Osteoblast (primary cell): ENCODE measurements around the gene NUDT8. TPM values are rescaled to one million over a fixed set of nuclear protein-coding genes. Genes with fewer than 3 reads are reported as not detected.

Source experiments
- DNase-seq: peaks from one replicate; pipeline ENCODE4 v3.0.0; 2011; ENCODE audit warnings: low spot score, mixed read lengths; ENCODE audit not compliant: insufficient read length; ENCODE audit errors: missing footprints
- H2AFZ ChIP-seq: 2 replicates; pipeline ENCODE4 v1.6.0; 2011; ENCODE audit warnings: mild to moderate bottlenecking, low read length
- H3K27ac ChIP-seq: 2 replicates; pipeline ENCODE4 v1.5.1; 2011; ENCODE audit warnings: mild to moderate bottlenecking, low read depth, low read length, moderate library complexity
- H3K27me3 ChIP-seq: 2 replicates; pipeline ENCODE4 v1.6.0; 2012; ENCODE audit warnings: mild to moderate bottlenecking, control low read depth, inconsistent platforms, low read length, moderate library complexity; ENCODE audit not compliant: insufficient read depth
- H3K36me3 ChIP-seq: 2 replicates; pipeline ENCODE4 v1.5.1; 2011; ENCODE audit warnings: mild to moderate bottlenecking, low read length, control low read depth, moderate library complexity; ENCODE audit not compliant: insufficient read depth
- H3K4me1 ChIP-seq: 2 replicates; pipeline ENCODE4 v1.5.1; 2011; ENCODE audit warnings: mild to moderate bottlenecking, low read length, control low read depth, moderate library complexity; ENCODE audit not compliant: insufficient read depth
- H3K4me2 ChIP-seq: 2 replicates; pipeline ENCODE4 v1.6.0; 2011; ENCODE audit warnings: mild to moderate bottlenecking, low read length; ENCODE audit not compliant: insufficient read depth
- H3K4me3 ChIP-seq: fragments of 200-600 bp; sonication (generic); 3 replicates; pipeline ENCODE4 v1.5.1; 2012; ENCODE audit warnings: mild to moderate bottlenecking, low read length, inconsistent platforms; ENCODE audit not compliant: insufficient read depth
- H3K79me2 ChIP-seq: 2 replicates; pipeline ENCODE4 v1.6.0; 2012; ENCODE audit warnings: mild to moderate bottlenecking, low read length, control low read depth, inconsistent platforms; ENCODE audit not compliant: insufficient read depth
- H3K9me3 ChIP-seq: 2 replicates; pipeline ENCODE4 v1.5.1; 2011; ENCODE audit warnings: low read depth, low read length, control low read depth
- H4K20me1 ChIP-seq: 2 replicates; pipeline ENCODE4 v1.6.0; 2012; ENCODE audit warnings: mild to moderate bottlenecking, low read length, control low read depth; ENCODE audit not compliant: insufficient read depth
- CTCF ChIP-seq: IDR thresholded peaks from 2 replicates; pipeline ENCODE4 v1.5.1; 2011; ENCODE audit warnings: mild to moderate bottlenecking, low read depth, low read length, moderate library complexity; ENCODE audit errors: extremely low read depth
- total RNA-seq: library from RNA; depleted of rRNA; stranded (reverse); fragments of >200 nt; gene quantifications from 2 replicates; pipeline ENCODE4 v1.2.3, GENCODE V29; 2012

Gene NUDT8
- total RNA-seq, 1 donor: 4.7 TPM

DNA sequence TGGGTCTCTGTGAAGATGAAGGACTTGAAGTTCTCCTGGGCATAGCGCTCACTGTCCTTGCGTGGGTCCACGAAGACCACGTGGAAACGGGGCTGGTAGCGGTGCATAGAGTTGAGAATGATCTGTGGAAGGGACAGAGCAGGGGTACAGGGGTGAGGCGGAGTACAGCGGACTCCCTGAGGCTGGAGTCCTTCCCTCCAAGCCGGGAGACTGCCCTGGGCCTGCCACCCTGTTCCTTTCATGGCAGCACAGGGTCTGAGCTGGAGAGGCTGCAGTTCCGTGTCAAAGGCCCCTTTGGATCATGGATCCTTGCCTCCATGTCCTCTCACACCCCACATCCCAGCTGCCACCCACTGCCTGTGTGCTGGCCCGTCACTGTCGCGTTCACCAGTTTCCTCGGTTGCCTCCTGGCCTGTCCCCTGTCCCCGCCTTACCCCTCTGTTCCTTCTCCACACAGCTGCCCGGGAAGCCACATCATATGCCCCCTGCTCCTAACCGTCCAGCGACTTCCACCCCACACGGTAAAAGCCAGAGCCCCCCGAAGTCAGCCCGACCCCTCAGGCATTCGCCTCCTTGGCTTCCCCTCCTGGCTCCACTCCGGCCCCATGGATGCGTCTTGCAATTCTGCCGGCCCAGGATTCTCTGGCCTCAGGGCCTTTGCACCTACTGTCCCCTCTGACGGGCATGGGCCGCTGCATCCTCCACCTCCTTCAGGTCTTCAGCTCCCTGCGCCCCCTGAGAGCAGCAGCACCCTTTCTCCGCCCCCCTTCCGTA lies 3.4 kb upstream of the NUDT8 start:
- H4K20me1 ChIP-seq: no peaks in the 10 kb centered on the region
- H3K4me2 ChIP-seq: no peak overlapping the region
- H3K27me3 ChIP-seq: no peaks in the 10 kb centered on the region
- H3K79me2 ChIP-seq: no peaks in the 10 kb centered on the region
- no peaks in the 10 kb centered on the region for H3K9me3 ChIP-seq
- H3K4me1 ChIP-seq: peaks cover 5% of the 10 kb centered on the region
- TF ChIP-seq CTCF: no peak
- no peak overlapping the region for H3K27ac ChIP-seq
- H3K36me3 ChIP-seq: no peaks in the 10 kb centered on the region
- no peak overlapping the region for H3K4me3 ChIP-seq
- H2AFZ ChIP-seq: no peak overlapping the region
- peak; percentile 83 for DNase-seq

DNA sequence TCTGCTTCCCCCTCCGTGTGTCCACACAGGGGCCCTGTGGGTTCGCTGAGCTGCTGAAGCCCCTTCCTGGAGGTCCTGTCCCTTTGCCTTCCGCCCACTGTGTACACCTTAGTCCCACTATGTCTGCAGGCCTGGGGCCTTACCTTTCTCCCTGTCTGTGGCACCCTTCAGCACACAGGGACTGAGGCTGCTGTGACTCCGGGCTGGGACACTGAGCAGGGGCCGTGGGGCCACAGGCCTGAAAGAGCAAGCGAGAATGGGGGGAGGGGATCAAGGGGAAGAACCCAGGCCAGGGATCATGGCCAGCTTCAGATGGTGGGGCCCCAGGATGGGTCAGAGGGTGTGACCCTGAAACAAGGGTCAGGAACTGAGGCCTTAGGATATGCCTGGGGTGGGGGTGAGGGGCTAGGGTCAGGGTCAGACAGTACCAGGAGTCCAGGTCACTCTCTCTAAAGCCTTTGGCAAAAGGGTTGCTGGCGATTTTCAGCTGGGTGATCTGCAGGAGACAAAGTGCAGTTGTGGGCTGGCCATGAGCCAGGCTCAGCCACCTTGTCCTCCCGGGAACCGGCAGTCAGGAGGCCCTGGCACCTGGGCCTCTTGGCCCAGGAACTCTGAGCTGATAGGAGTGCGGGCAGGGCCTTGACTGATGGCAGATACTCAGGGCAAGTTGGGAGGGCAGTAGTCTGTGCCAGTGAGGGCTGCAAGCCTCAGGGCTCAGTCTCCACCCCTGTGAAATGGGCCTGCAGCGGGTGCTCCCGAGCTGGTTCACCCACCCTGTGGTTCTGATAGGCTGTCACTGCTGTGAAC lies 2.6 kb upstream of the NUDT8 start:
- Histone ChIP-seq H3K4me1 (peaks cover 5% of the 10 kb centered on the region), H3K4me3 (no peak overlapping the region), H3K9me3 (no peaks in the 10 kb centered on the region), H3K4me2 (no peak overlapping the region), H3K27ac (no peak overlapping the region), H3K79me2 (no peaks in the 10 kb centered on the region), H4K20me1 (no peaks in the 10 kb centered on the region), H3K27me3 (no peaks in the 10 kb centered on the region), H3K36me3 (no peaks in the 10 kb centered on the region), H2AFZ (no peak overlapping the region)
- no peak for TF ChIP-seq CTCF
- DNase-seq: peak; percentile 74

GRCh38 chr11:67631853-67632174 lies 2.1 kb upstream of the NUDT8 start:
- Histone ChIP-seq H3K79me2 (no peaks in the 10 kb centered on the region), H3K9me3 (no peaks in the 10 kb centered on the region), H3K36me3 (no peaks in the 10 kb centered on the region), H3K4me1 (peaks cover 5% of the 10 kb centered on the region), H3K27ac (no peak overlapping the region), H3K4me2 (no peak overlapping the region), H4K20me1 (no peaks in the 10 kb centered on the region), H3K27me3 (no peaks in the 10 kb centered on the region), H3K4me3 (no peak overlapping the region), H2AFZ (no peak overlapping the region)
- peak; percentile 55 for DNase-seq
- TF ChIP-seq CTCF: no peak

DNA sequence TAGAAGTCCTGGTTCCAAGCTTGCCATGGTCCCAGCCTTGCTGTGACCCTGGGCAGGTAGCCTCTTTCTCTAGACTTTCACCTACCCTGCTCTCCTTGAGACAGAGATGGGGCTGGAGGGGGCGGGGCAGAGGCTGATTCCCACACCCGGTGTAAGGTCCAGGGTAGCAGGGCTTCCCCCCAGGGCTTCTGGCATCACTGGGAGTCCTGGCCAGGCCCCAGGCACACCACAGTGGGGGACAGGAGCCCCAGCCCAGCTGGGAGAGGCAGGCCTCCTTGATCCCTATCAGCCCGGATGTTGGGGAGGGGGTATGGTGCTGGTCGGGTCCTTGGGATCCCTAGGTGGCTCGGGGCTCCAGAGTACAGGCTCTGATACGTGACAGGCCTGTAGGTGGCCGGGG lies 1.7 kb upstream of the NUDT8 start:
- no peak overlapping the region for H3K4me3 ChIP-seq
- no peaks in the 10 kb centered on the region for H4K20me1 ChIP-seq
- no peak overlapping the region for H3K4me2 ChIP-seq
- no peak overlapping the region for H3K27ac ChIP-seq
- peak; percentile 67 for DNase-seq
- no peaks in the 10 kb centered on the region for H3K9me3 ChIP-seq
- H2AFZ ChIP-seq: no peak overlapping the region
- H3K36me3 ChIP-seq: no peaks in the 10 kb centered on the region
- H3K27me3 ChIP-seq: no peaks in the 10 kb centered on the region
- no peak for TF ChIP-seq CTCF
- peaks cover 5% of the 10 kb centered on the region for H3K4me1 ChIP-seq
- H3K79me2 ChIP-seq: no peaks in the 10 kb centered on the region
